Activated CD4-positive, CD25-positive, alpha-beta regulatory T cell treated with anti-CD3 and anti-CD28 coated beads, Interleukin-2, amount 50 U/mL, for 72 hours (primary cell): ENCODE data around the gene TOM1L2.
"Not testable (repeated sequence)": the region's sequence is repeated elsewhere in the genome, so short reads cannot be mapped to it uniquely, and the experiment has no call there.

Source experiments
- DNase-seq: peaks from one replicate; pipeline ENCODE4 v3.0.0; 2021

Gene TOM1L2

GRCh38 chr17:17919169-17920107, 52.8 kb downstream of the TOM1L2 start:
- no peak for DNase-seq

- no peak for DNase-seq
Observed at GRCh38 chr17:17917394-17917793, 54.8 kb downstream of the TOM1L2 start.

DNA sequence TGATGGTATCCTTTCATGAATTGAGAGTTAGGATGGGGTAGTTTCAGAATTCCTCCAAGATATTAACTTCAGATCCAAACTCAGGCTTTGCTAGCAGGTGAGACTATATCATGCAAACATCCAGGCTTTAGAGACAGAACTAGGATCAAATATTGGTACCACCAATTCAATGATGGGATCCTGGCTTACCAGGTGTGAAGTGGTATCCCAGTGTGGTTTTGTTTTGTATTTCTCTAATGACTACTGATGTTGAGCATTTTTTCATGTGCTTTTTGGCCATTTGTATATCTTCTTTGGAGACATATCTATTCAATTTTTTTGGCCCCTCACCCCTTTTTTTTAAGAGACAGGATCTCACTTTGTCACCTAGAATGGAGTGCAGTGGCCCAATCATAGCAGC, 57.0 kb downstream of the TOM1L2 start:
- no peak for DNase-seq

GRCh38 chr17:17913695-17914332, 58.4 kb downstream of the TOM1L2 start:
- DNase-seq, result no peak

DNA sequence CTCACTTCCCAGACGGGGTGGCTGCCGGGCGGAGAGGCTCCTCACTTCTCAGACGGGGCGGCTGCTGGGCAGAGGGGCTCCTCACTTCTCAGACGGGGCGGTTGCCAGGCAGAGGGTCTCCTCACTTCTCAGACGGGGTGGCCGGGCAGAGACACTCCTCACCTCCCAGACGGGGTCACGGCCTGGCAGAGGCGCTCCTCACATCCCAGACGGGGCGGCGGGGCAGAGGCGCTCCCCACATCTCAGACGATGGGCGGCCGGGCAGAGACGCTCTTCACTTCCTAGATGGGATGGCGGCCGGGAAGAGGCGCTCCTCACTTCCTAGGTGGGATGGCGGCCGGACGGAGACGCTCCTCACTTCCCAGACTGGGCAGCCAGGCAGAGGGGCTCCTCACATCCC, 59.9 kb downstream of the TOM1L2 start:
- not testable (repeated sequence) for DNase-seq

- DNase-seq, result no peak
Observed at GRCh38 chr17:17911001-17911613, 61.1 kb downstream of the TOM1L2 start.

DNA sequence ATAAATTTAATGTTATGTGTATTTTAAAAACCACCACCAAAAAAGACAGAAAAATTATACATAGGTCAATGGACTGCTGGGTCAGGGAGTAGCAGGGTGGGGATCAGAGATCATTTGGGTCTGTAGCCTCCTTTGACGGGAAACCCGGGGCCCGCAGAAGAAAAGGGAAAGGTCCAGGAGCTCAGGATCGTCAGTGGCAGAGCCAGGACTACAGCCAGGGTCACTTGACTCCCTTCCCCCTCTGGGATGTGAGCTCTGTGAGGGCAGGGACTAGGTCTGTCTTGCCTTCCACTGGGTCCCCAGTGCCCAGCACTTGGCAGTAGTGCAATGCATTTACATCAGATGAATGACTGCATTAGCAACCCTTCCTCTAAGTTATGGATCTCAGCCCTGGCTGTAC, 62.1 kb downstream of the TOM1L2 start:
- no peak for DNase-seq

DNA sequence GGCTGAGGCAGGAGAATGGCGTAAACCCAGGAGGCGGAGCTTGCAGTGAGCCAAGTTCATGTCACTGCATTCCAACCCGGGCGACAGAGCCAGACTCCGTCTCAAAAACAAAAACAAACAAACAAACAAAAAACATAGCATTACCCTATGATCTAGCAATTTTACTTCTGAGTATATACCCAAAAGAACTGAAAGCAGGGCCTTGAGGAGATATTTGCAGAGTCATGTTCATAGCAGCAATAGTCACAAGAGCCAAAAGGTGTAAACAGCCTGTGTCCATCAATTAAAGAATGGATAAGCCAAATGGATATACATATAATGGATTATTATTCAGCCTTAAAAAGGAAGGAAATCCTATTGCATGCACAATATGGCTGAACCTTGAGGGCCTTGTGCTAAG, 63.1 kb downstream of the TOM1L2 start:
- DNase-seq, result no peak

GRCh38 chr17:17907469-17907868, 64.7 kb downstream of the TOM1L2 start:
- DNase-seq, result no peak

DNA sequence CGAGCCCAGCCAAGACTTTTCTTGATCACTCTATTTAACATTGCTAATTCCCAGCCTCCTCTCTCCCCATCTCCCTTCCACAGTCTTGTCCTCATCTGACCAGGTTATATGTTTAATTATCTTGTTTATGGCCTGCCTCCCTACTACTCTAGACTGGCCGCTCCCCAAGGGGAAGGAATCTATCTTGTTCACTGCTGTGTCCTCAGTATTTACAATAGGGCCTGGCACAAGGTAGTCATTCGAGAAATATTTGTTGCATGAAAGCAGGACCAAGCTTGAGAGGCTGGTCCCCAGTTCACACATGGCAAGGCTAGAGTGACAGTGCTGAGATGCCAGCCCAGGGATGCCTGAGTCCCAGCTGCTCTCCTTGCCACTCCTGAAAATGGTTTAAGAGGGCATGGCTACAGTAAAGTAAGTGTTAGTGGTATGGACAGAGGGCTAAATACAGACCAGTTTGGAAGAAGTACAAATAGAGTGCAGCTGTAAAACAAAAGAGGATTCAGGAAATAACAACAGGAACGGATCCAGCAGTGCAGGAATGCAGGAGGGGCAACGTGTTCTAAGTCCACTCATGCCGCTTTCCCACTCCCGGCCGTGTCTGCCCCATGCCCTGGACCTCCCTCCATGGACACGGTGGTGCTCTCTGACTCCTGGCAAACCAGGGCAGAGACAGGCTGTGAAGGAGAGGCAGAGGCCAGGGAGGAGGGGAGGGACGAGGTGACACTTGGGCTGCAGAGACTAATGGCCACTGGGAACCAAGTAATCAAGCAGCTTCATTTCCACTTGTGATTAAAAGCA, 65.6 kb downstream of the TOM1L2 start:
- no peak for DNase-seq

- DNase-seq, result no peak
Observed at GRCh38 chr17:17905036-17905320, 67.2 kb downstream of the TOM1L2 start.

DNA sequence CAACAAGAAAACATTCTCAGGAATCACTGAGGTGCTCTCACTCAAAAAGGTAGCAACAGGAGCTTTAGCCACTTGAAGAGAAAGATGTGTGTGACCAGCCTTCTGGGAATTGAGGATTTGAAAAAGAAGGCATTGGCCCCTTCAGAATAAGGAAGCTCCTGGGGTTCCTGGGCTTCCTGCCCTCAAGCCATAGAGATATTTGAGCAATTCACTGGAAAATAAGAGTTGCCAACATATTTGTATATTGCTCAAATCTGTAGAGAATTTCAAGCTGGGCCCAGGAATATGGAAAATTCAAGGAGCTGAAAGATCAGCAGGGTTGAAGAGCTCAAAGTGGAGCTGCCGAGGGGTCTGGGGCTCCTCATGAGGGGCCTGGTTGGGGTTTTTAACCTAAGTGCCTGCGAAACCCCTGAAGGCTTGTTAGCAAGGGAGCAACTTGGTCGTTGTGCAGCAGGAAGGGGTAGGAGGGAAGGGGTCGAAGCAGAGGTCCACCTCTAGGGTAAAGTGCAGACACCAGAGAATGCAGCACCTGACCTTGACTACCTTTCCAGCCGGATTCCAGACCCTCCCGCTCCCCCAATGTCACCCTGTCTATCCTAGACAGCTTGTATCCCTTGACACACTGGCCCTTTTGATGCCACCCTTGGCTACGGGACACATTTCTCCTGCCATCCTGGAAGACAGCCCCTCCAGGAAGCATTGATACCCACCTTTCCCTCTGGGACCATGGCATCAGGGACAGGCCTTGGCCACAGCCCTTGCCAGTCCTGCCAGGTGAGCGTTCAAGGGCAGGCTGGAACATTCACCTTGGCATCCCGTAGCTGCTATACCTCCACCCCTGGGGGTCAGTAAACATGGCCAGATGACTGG, 67.8 kb downstream of the TOM1L2 start:
- DNase-seq, result no peak

DNA sequence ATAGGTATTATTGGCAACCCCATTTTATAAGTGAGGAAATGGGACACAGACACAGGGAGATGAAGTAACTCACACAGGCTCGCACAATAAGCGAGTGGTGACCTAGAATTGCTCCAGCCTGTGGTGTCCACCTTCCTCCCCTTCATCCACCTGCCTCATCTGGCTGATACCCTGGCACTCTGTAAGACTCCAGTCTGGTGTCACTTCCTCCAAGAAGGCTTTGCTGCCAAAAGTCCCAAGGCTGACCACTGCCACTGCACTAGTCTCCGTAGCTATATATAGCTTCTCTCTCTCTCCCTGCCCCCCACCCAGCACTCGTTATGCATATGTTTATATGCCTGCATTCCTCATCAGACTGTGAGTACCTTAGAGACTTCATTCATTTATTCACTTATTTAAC, 69.3 kb downstream of the TOM1L2 start:
- no peak for DNase-seq

DNA sequence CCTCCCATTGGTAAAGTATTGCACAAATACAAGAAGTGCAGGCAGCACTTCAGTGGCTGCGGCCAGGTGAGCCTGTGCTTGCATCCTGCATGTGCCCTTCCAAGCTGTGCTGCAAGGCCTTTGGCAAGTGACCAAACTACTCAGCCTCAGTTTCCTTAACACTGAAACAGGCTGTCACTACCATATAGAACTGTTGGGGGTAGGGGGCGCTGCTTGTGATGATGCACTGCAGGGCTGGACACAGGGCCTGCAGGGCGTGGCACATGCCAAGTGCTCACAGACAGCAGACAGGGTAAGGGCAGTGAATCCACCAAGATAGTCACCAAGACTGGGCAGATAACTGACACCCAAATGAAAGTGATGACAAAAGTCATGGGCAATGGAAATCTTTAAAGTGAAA, 69.8 kb downstream of the TOM1L2 start:
- no peak for DNase-seq

- no peak for DNase-seq
Observed at GRCh38 chr17:17900615-17901520, 71.3 kb downstream of the TOM1L2 start.

DNA sequence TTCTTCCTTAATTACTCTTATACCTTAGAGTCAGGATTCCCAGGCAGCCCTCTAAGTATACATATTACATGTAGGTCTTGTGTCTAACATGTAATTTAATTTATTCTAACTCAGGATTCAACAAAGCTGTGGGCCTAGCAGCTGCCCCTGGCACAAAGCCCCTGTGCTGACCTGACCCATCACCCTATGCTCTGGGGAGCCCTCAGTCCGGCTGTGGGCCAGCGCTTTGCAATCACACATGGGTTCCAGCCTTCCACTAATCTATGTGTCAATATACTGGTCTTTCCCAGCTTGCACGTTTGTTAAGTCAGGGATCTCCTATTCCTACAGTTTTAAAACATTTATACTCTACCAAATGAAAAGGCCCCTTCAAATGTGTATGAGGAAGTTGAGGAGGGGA, 72.7 kb downstream of the TOM1L2 start:
- no peak for DNase-seq

DNA sequence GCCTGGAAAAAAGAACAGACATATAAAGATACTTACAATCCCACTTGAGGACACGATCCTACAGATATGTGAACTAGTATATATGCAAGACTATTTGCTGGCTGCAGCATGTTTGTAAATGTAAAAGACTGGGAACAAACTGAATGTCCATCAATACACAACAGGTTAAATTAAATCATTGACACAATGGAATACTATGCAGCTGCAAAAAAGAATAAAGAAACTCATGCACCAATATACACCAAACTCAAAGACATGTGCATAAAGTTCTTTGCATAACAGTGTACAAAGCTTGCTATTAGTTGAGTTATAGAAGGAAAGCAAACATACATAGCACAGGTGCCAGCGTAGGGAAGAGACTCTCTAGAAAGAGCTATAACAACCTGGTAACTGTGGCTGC, 73.5 kb downstream of the TOM1L2 start:
- no peak for DNase-seq

DNA sequence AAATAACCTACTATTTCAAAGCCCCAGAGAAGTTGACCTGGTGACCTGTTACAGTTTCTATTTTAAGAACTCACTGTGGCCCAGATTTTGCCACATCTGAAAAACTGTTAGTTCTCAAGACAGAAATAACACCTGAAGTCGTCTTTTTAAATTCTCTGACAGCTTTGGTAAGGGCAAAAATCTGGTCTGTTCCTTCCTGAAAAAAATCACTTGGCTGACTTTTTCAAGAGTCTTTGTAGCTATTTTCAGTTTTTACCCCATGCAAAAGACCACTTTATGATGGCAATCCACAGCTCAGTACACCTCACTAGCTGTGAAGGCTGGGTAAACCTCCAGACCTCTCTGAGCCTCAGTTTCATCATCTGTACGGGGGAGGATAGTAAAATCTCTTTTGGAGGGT, 74.8 kb downstream of the TOM1L2 start:
- no peak for DNase-seq

DNA sequence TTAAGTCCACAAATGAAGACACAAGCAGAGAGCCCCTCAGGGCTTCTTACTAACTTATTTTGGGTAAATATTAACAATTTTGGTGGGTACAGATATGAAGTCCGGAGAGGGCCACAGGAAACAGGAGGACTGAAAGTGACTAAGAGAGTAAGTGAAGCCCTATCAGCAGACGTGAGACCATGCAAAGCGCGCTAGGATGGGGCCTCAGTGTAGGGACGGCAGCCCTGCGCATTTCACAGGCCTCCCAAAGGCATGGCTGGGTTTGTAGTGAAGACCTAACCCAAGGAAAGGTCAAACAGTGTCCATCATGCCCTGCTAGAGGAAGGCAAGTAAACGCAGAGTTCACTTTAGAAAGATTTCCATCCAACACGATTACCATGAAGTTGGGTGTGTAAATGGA, 75.5 kb downstream of the TOM1L2 start:
- no peak for DNase-seq

DNA sequence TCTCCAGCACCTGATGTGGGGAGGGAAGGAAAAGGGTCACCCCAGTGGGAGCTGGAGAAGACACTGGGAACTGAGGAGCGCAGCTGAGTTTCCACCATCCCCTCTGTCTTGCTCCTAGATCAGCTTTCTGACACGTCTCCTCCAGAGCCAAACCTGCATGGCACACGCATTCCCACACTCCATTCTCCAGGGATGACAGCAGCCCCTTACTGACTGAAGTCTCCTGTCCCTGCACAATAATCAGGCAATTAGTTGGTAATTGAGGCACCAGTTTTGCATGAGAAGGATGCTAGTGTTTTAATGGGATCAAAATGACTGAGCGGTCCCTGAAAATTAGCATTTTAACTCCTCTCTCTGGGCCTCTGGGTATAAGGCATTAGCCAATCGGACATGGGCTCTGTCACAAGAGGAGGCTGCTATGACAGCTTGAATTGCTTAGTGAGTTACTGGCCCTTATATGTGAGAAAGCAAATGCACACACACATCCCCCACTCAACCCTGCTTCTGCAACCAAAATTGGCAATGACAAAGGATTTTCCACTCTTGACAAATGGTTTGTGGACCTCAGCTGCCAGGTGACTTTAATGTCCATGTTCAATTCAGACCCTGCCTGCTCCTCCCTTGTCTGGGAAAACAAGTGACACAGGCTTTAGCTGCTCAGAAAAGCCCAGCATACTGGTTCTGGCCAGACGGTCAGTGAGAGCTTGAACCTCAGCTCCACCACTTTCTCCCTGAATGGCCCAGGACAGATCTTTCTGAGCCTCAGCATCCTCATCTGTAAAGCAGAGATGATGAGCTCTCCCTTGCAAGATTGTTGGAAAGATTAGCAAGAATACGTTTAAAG, 78.2 kb downstream of the TOM1L2 start:
- DNase-seq, result no peak
